AG04450 (cell line): Measurements from ENCODE around the gene FSTL5. TPM values are rescaled to one million over a fixed set of nuclear protein-coding genes. Genes with fewer than 3 reads are reported as not detected.

Experiments
- CTCF ChIA-PET: fragments of 300-600, 350-600 bp; formaldehyde crosslinking; extraction: SDS; loops from one replicate; lab custom pipeline; 2022; ENCODE audit warnings: antibody characterized with exemption, inconsistent platforms; lab: Charles Lee
- POLR2A ChIA-PET: fragments of 350-600 bp; formaldehyde crosslinking; extraction: SDS; loops from one replicate; lab custom pipeline; 2021; ENCODE audit warnings: antibody characterized with exemption, inconsistent platforms; lab: Yijun Ruan, JAX
- DNase-seq: peaks from one replicate; pipeline ENCODE4 v3.0.0-alpha.2; 2011; ENCODE audit warnings: low read depth, low spot score
- H3K27ac ChIP-seq: one replicate; pipeline ENCODE4 v1.5.1; 2012; ENCODE audit warnings: low read depth, low read length, control low read depth
- H3K27me3 ChIP-seq: one replicate; pipeline ENCODE4 v1.6.0; 2012; ENCODE audit warnings: low read length; ENCODE audit not compliant: control insufficient read depth, insufficient read depth
- H3K4me3 ChIP-seq: 2 replicates; pipeline ENCODE4 v1.5.1; 2011; ENCODE audit warnings: mild to moderate bottlenecking, low read depth, low read length, control low read depth
- H3K9me3 ChIP-seq: 2 replicates; pipeline ENCODE4 v1.5.1; 2012; ENCODE audit warnings: low read length; ENCODE audit not compliant: control insufficient read depth, insufficient read depth
- polyA plus RNA-seq: library from polyadenylated mRNA; depleted of rRNA; stranded (reverse); fragments of >200 nt; gene quantifications from 2 replicates; pipeline ENCODE4 v1.2.3, GENCODE V29; 2011
- TF ChIP-seq, protein P1 (sequence below): IDR thresholded peaks from 2 replicates; pipeline ENCODE4 v1.5.1; 2011; ENCODE audit warnings: low read depth, low read length, control low read depth, inconsistent platforms

Gene FSTL5
- polyA plus RNA-seq, 1 experiment = not detected

DNA sequence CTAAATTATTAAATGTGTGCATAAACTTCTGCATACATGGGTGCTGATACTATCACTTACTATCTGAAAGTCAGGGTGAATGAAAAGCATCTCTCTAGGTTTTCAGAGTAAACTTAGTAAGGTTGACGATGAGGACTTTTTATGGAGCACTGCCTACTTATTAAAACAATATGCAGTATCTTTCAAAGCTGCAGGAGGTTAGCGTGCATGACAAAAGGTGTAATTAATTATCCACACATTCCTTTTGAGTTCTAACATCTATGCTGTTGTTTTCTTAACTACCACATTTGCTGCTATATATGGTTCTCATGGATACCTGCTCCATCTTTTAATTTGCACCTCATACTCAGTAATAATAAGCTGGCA is 256.2 kb downstream of the FSTL5 start:
- Histone ChIP-seq H3K4me3 (no peak overlapping the region), H3K9me3 (peaks cover 2% of the 10 kb centered on the region; the same call in 1 of the 2 replicates), H3K27me3 (no peaks in the 10 kb centered on the region), H3K27ac (no peak overlapping the region)
- TF ChIP-seq, protein P1, sequence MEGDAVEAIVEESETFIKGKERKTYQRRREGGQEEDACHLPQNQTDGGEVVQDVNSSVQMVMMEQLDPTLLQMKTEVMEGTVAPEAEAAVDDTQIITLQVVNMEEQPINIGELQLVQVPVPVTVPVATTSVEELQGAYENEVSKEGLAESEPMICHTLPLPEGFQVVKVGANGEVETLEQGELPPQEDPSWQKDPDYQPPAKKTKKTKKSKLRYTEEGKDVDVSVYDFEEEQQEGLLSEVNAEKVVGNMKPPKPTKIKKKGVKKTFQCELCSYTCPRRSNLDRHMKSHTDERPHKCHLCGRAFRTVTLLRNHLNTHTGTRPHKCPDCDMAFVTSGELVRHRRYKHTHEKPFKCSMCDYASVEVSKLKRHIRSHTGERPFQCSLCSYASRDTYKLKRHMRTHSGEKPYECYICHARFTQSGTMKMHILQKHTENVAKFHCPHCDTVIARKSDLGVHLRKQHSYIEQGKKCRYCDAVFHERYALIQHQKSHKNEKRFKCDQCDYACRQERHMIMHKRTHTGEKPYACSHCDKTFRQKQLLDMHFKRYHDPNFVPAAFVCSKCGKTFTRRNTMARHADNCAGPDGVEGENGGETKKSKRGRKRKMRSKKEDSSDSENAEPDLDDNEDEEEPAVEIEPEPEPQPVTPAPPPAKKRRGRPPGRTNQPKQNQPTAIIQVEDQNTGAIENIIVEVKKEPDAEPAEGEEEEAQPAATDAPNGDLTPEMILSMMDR = no peak
- no peak for DNase-seq
- ChIA-PET CTCF (no interaction called here), POLR2A (no interaction called here)

DNA sequence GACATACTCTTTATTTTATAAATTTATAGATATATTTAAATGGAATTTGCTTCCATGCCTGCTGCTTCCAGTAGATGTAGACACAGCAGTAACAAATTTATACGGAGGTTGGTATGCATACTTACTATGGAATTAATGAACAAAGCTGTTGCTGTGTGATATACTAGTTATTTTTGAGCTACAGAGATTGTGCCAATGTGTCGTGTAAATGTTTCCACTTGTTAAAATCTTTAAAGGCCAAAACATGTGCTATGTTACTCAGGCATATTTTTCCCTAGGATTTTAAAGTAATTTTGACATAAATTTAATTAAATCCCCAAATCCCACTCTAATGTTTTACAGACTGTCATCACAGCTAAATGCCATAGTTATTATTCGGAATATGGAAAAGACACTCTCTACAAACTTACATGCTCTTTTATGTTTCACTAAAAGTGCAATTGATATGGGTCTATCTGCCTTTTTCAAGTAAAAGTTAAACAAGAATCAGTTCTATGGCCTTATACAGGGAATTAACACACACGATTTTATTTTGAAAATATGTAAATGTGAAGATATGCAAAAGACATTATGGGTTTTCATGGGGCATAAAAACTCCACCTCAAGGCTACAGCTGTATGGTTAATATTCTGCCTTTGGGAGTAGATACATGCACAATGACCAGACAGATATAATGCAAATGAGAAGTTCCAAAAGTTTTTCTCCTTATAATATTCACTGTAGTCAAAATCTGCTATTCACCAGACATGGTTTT is 256.8 kb downstream of the FSTL5 start:
- DNase-seq = no peak
- TF ChIP-seq, protein P1 = no peak
- POLR2A ChIA-PET = no interaction called here
- Histone ChIP-seq H3K27me3 (no peaks in the 10 kb centered on the region), H3K9me3 (no peaks in the 10 kb centered on the region; the same call in 1 of the 2 replicates), H3K27ac (no peak overlapping the region), H3K4me3 (no peak overlapping the region)
- CTCF ChIA-PET = no interaction called here

DNA sequence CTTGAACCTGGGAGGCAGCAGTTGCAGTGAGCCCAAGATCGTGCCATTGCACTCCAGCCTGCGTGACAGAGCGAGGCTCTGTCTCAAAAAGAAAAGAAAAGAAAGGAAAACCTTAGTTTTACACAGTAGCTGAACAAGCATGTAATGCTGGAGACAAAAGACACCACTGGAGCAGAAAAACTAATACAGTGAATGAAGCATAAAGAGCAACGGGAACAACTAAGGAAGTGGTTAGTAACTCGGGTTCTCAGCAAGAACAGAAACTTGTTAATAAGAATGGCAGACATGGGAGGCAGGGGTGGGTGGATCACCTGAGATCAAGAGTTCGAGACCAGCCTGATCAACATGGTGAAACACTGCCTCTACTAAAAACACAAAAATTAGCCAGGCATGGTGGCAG is 263.7 kb downstream of the FSTL5 start:
- no peak overlapping the region for H3K4me3 ChIP-seq
- TF ChIP-seq, protein P1 = no peak
- no peaks in the 10 kb centered on the region for H3K27me3 ChIP-seq
- no peak for DNase-seq
- H3K27ac ChIP-seq = no peak overlapping the region
- POLR2A ChIA-PET = no interaction called here
- peaks cover 13% of the 10 kb centered on the region for H3K9me3 ChIP-seq
- CTCF ChIA-PET = no interaction called here

DNA sequence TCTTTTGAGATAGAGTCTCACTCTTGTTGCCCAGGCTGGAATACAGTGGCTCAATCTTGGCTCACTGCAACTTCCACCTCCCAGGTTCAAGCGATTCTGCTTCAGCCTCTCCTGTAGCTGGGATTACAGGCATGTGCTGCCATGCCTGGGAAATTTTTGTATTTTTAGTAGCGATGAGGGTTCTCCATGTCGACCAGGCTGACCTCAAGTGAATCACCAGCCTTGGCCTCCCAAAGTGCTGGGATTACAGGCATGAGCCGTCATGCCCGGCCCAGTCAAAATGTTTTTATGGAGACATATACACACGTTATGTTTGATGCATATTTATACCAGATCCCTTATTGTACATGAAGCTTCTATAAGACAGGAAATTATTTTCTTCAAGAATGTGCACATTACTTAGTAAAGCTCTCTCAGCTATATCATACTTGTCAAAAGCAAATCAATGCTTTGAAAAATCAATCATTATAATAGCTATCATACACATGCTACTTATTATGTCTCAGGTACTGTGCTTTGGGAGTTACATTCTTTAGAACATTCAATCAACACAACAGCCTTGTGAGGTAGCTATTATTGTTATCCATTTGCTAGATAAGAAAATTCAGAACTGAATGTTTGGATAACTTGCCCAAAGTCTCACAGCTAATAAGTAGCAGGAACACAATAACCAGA is 269.2 kb downstream of the FSTL5 start:
- no peak overlapping the region for H3K27ac ChIP-seq
- no peak for DNase-seq
- POLR2A ChIA-PET = no interaction called here
- CTCF ChIA-PET = no interaction called here
- TF ChIP-seq, protein P1 = no peak
- peaks cover 6% of the 10 kb centered on the region for H3K9me3 ChIP-seq
- no peak overlapping the region for H3K4me3 ChIP-seq
- no peaks in the 10 kb centered on the region for H3K27me3 ChIP-seq

DNA sequence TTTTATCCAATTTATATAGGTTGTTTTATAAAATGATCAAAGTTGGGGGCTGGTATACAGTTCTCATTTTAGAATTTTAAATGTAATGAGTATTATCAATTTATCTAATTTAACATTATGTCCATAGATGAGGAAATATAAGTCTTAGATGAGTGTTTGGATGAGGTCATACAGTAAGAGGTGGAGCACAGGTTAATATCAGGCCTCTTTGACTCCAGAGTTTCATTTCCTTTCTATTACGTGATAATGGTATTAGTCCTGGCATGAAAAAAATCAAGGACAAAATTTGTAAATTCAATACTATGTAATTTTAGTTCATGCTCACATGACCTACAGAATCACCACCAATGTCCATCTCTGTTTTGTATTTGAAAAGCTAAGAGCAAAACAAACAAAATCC is 269.8 kb downstream of the FSTL5 start:
- Histone ChIP-seq H3K4me3 (no peak overlapping the region), H3K27ac (no peak overlapping the region), H3K9me3 (peaks cover 5% of the 10 kb centered on the region), H3K27me3 (no peaks in the 10 kb centered on the region)
- ChIA-PET CTCF (no interaction called here), POLR2A (no interaction called here)
- DNase-seq = no peak
- TF ChIP-seq, protein P1 = no peak
